Measurements from ENCODE around the gene YAP1.

DNA sequence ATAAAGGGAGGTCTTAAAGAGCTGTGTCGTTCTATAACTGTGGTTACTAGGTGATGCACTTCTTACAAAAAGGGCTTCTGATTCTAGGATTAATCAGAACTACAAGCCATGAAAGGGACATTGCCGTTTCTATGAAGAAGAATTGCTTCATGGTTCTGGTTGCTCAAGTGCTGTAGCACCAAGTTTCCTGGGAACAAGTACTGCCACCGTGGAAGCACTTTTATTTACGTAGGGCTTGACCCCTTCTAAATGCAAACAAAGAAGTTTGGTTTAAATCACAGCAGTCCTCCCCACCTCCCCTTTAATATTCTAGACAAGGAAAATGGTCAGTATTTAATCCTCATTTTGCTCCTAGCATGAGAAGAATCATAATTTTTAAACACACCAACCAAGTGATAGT is 9.8 kb downstream of the YAP1 start:
- TF ChIP-seq CTCF (IDR thresholded peaks at IDR 0.05; ENCODE audit: poor library complexity) (no peak), EZH2 (IDR thresholded peaks at IDR 0.05; ENCODE audit: borderline replicate concordance) (no peak), EZH2phosphoT487 (IDR thresholded peaks at IDR 0.05; ENCODE audit: low read depth, severe bottlenecking, unreplicated experiment) (no peak)
